IMR-90 (cell line): Measurements from ENCODE around the gene BHLHE23. TPM values are rescaled to one million over a fixed set of nuclear protein-coding genes. Genes with fewer than 3 reads are reported as not detected.

Experiments
- ATAC-seq: fragments of 200-7000 bp; cut with Tn5 transposase; 2 replicates; pipeline ENCODE4 v1.9.1; 2020; ENCODE audit warnings: low read depth, mild to moderate bottlenecking, moderate library complexity
- BruUV-seq: library from RNA; stranded (reverse); fragments of 400-500 nt; replicated peaks from 2 replicates; lab custom pipeline; 2021; lab: Mats Ljungman, UMichigan
- CTCF ChIA-PET: fragments of 300-600 bp; formaldehyde crosslinking; extraction: SDS; loops from one replicate; lab custom pipeline; 2021; ENCODE audit warnings: antibody characterized with exemption; lab: Yijun Ruan, JAX
- POLR2A ChIA-PET: fragments of 300-600 bp; sonication (Branson Sonifier 250); formaldehyde crosslinking; loops from one replicate; lab custom pipeline; 2022; ENCODE audit warnings: antibody characterized with exemption; ENCODE audit not compliant: unreplicated experiment; lab: Charles Lee
- DNase-seq: peaks from one replicate; pipeline ENCODE4 v3.0.0; 2013
- H2AFZ ChIP-seq: replicated peaks from 2 replicates; pipeline ENCODE3; 2013; ENCODE audit warnings: low read length, mild to moderate bottlenecking; ENCODE audit not compliant: poor library complexity
- H2AK5ac ChIP-seq: 2 replicates; pipeline ENCODE4 v1.6.1; 2013; ENCODE audit warnings: low read depth, low read length, inconsistent platforms
- H2AK9ac ChIP-seq: replicated peaks from 2 replicates; pipeline ENCODE3; 2013; ENCODE audit warnings: mild to moderate bottlenecking, low read depth, low read length, moderate library complexity; ENCODE audit not compliant: poor library complexity
- H2BK120ac ChIP-seq: 2 replicates; pipeline ENCODE4 v1.6.1; 2013; ENCODE audit warnings: low read depth, low read length, inconsistent platforms
- H2BK15ac ChIP-seq: 3 replicates; pipeline ENCODE4 v1.6.1; 2013; ENCODE audit warnings: low read depth, low read length, inconsistent platforms
- H2BK20ac ChIP-seq: 2 replicates; pipeline ENCODE4 v1.6.1; 2013; ENCODE audit warnings: low read depth, mild to moderate bottlenecking, inconsistent platforms, low read length, moderate library complexity
- H2BK5ac ChIP-seq: 2 replicates; pipeline ENCODE4 v1.6.1; 2013; ENCODE audit warnings: mild to moderate bottlenecking, low read depth, low read length, inconsistent platforms; ENCODE audit not compliant: poor library complexity, severe bottlenecking
- H3K14ac ChIP-seq: replicated peaks from 2 replicates; pipeline ENCODE4 v1.6.1; 2013; ENCODE audit warnings: low read depth, low read length, inconsistent platforms
- H3K18ac ChIP-seq: 2 replicates; pipeline ENCODE4 v1.6.1; 2013; ENCODE audit warnings: low read depth, low read length, control low read depth
- H3K23ac ChIP-seq: 2 replicates; pipeline ENCODE4 v1.6.1; 2013; ENCODE audit warnings: low read depth, low read length, inconsistent platforms
- H3K27ac ChIP-seq: 2 replicates; pipeline ENCODE4 v1.5.1; 2013; ENCODE audit warnings: mild to moderate bottlenecking, control low read depth, low read length; ENCODE audit not compliant: insufficient read depth
- H3K27me3 ChIP-seq: 2 replicates; pipeline ENCODE4 v1.6.1; 2013; ENCODE audit warnings: low read length; ENCODE audit not compliant: control insufficient read depth, insufficient read depth
- H3K36me3 ChIP-seq: 2 replicates; pipeline ENCODE4 v1.6.1; 2013; ENCODE audit warnings: low read length, mixed read lengths; ENCODE audit not compliant: control insufficient read depth, insufficient read depth
- H3K4ac ChIP-seq: 2 replicates; pipeline ENCODE4 v1.6.1; 2013; ENCODE audit warnings: low read depth, low read length, inconsistent platforms
- H3K4me1 ChIP-seq: 2 replicates; pipeline ENCODE4 v1.6.1; 2013; ENCODE audit warnings: low read length, mixed read lengths; ENCODE audit not compliant: control insufficient read depth, insufficient read depth
- H3K4me2 ChIP-seq: 2 replicates; pipeline ENCODE4 v1.6.1; 2013; ENCODE audit warnings: low read depth, mild to moderate bottlenecking, control low read depth, low read length, moderate library complexity
- H3K4me3 ChIP-seq: 2 replicates; pipeline ENCODE4 v1.5.1; 2013; ENCODE audit warnings: low read depth, mild to moderate bottlenecking, control low read depth, low read length, moderate library complexity; ENCODE audit not compliant: insufficient read depth
- H3K56ac ChIP-seq: 2 replicates; pipeline ENCODE4 v1.6.1; 2013; ENCODE audit warnings: low read length, inconsistent platforms; ENCODE audit not compliant: insufficient read depth; ENCODE audit errors: extremely low read depth
- H3K79me1 ChIP-seq, 2 experiments: 2 replicates each; pipeline ENCODE4 v1.6.1; 2013; ENCODE audit warnings: low read length in 2 of 2, inconsistent platforms in 1 of 2, low read depth in 1 of 2
- H3K9ac ChIP-seq: 2 replicates; pipeline ENCODE4 v1.6.1; 2013; ENCODE audit warnings: low read depth, low read length, control low read depth
- H3K9me1 ChIP-seq: 2 replicates; pipeline ENCODE4 v1.6.1; 2013; ENCODE audit warnings: low read length, inconsistent platforms; ENCODE audit not compliant: insufficient read depth
- H3K9me3 ChIP-seq: 2 replicates; pipeline ENCODE4 v1.6.1; 2013; ENCODE audit warnings: low read length; ENCODE audit not compliant: control insufficient read depth, insufficient read depth
- H4K20me1 ChIP-seq: 2 replicates; pipeline ENCODE4 v1.6.1; 2013; ENCODE audit warnings: low read length, inconsistent platforms; ENCODE audit not compliant: insufficient read depth
- H4K5ac ChIP-seq: 2 replicates; pipeline ENCODE4 v1.6.1; 2013; ENCODE audit warnings: mild to moderate bottlenecking, low read depth, low read length, control low read depth
- H4K8ac ChIP-seq, 2 experiments: 2 replicates each; pipeline ENCODE4 v1.6.1; 2013; ENCODE audit warnings: low read depth in 2 of 2, low read length in 2 of 2, control low read depth in 1 of 2, inconsistent platforms in 1 of 2
- H4K91ac ChIP-seq: 2 replicates; pipeline ENCODE4 v1.6.1; 2013; ENCODE audit warnings: low read depth, low read length, inconsistent platforms; ENCODE audit not compliant: insufficient read depth
- MAFK ChIP-seq: IDR thresholded peaks from 2 replicates; pipeline ENCODE4 v1.6.1; 2012; ENCODE audit warnings: low read depth, low read length, improper control_type of control experiment
- WGBS, 2 experiments: methylation state at CpG; one replicate each; pipeline versions ENCODE4 v1.1.5 to v1.1.7; 2013; ENCODE audit warnings: missing lambda C conversion rate in 2 of 2; ENCODE audit not compliant: insufficient read length in 1 of 2; ENCODE audit errors: extremely low coverage in 2 of 2; 5-methylcytosine and 5-hydroxymethylcytosine counted together
- dilution Hi-C: fragments of 300-500 bp; cut with HindIII; formaldehyde crosslinking; loops from one replicate; pipeline ENCODE4 v1.14.3; 2018; ENCODE audit warnings: low sequenced_read_pairs; ENCODE audit not compliant: unreplicated experiment
- in situ Hi-C: fragments of 300-500 bp; cut with MboI; formaldehyde crosslinking; loops from 3 replicates; pipeline ENCODE4 v1.14.3; 2019; ENCODE audit warnings: low sequenced_read_pairs, inconsistent platforms, mixed read lengths
- intact Hi-C: fragments of 100-400 bp; cut with micrococcal nuclease; formaldehyde crosslinking; loops from 2 replicates; pipeline ENCODE4 v1.10.0; 2022
- polyA plus RNA-seq, 3 experiments: library from polyadenylated mRNA; depleted of rRNA; stranded (reverse); fragments of >200 nt; gene quantifications; 2 replicates each; pipeline ENCODE4 v1.2.3, GENCODE V29; 2012; ENCODE audit warnings: low replicate concordance in 1 of 3
- total RNA-seq: library from RNA; depleted of rRNA; stranded (reverse); fragments of >200 nt; gene quantifications from 2 replicates; pipeline ENCODE4 v1.2.3, GENCODE V29; 2012

BHLHE23 gene
- total and polyA plus RNA-seq, 2 of the 4 experiments (the other 2 are of a cell fraction): not detected

- ChIA-PET POLR2A (no interaction called here), CTCF (no interaction called here)
- Histone ChIP-seq H3K27ac (no peak overlapping the region), H2BK20ac (no peak overlapping the region), H3K14ac (no peak overlapping the region), H3K56ac (no peak overlapping the region), H2BK120ac (no peak overlapping the region), H3K4me3 (no peak overlapping the region), H3K9me1 (no peaks in the 10 kb centered on the region), H3K4ac (no peak overlapping the region), H4K20me1 (no peaks in the 10 kb centered on the region), H3K27me3 (peaks cover 31% of the 10 kb centered on the region), H2BK5ac (no peak overlapping the region), H4K91ac (no peak overlapping the region), H3K9me3 (peaks cover 6% of the 10 kb centered on the region; the same call in 1 of the 2 replicates), H3K36me3 (no peaks in the 10 kb centered on the region), H4K8ac (no peak overlapping the region), H4K5ac (no peak overlapping the region), H3K4me2 (no peak overlapping the region), H2BK15ac (no peak overlapping the region), H3K4me1 (no peaks in the 10 kb centered on the region), H3K79me1 (no peaks in the 10 kb centered on the region), H3K9ac (no peak overlapping the region), H2AK9ac (no peak overlapping the region), H2AK5ac (no peak overlapping the region), H3K23ac (no peak overlapping the region), H3K18ac (no peak overlapping the region), H2AFZ (no peak overlapping the region)
- in situ Hi-C loops: no loop called here
- dilution Hi-C loops: no loop called here
- WGBS, 2 experiments: 53% methylated on average over 7 of the region's 11 CpGs; no CpG with 5 or more reads in 1 of the 2 experiments
- TF ChIP-seq MAFK: no peak
- DNase-seq (no peak), ATAC-seq (no peak)
- intact Hi-C loops: loop anchor here (10.0 kb wide), 1 partner anchor 133 kb away; no protein-coding TSS in a partner anchor
- no TSS peak for BruUV-seq
Observed at GRCh38 chr20:63051911-63052310, 45.1 kb upstream of the BHLHE23 start.
